HepG2 (cell line): ENCODE results near the gene NLRP2B. TPM values are rescaled to one million over a fixed set of nuclear protein-coding genes. Genes with fewer than 3 reads are reported as not detected.

Source experiments
- SAFB2 ChIP-seq: sonication (generic); formaldehyde crosslinking; IDR thresholded peaks from 2 replicates; pipeline ENCODE4 v1.5.1; 2020; ENCODE audit warnings: missing genetic modification reagents, low read depth, mild to moderate bottlenecking, borderline replicate concordance
- ZNF782 ChIP-seq: sonication (generic); formaldehyde crosslinking; IDR thresholded peaks from 2 replicates; pipeline ENCODE4 v1.4.0; 2020; ENCODE audit warnings: missing genetic modification reagents, mild to moderate bottlenecking, borderline replicate concordance
- polyA plus RNA-seq, 8 experiments: library from polyadenylated mRNA; depleted of rRNA in 3 of 8; stranded (reverse) in 7 of 8; unstranded in 1 of 8; fragments of >200 nt; fragmentation: Illumina TruSeq in 4 of 8; extraction: Trizol in 4 of 8; gene quantifications; 2 replicates each; pipeline versions ENCODE4 v1.2.1 to v1.2.3, GENCODE V29; 2011 to 2016; ENCODE audit warnings: low read depth in 4 of 8, missing spikeins in 1 of 8, mixed read lengths in 1 of 8; ENCODE audit not compliant: insufficient read depth in 1 of 8
- total RNA-seq, 5 experiments: library from RNA; depleted of rRNA; stranded (reverse); fragments of >200 nt; fragmentation: Illumina TruSeq; extraction: Trizol; gene quantifications; 2 replicates each; pipeline ENCODE4 v1.2.3, GENCODE V29; 2016; ENCODE audit warnings: low read depth in 1 of 5
- TF ChIP-seq, protein P1 (sequence below): sonication (generic); formaldehyde crosslinking; IDR thresholded peaks from 2 replicates; pipeline ENCODE4 v1.4.0; 2020; ENCODE audit warnings: missing genetic modification reagents, borderline replicate concordance
- TF ChIP-seq, protein P2 (sequence below): sonication (generic); formaldehyde crosslinking; IDR thresholded peaks from 2 replicates; pipeline ENCODE4 v1.4.0; 2020; ENCODE audit warnings: missing genetic modification reagents

Gene NLRP2B
- total and polyA plus RNA-seq, 2 of the 13 experiments (the other 11 are each of a cell fraction or from before 2014, with no cell fraction given): not detected

DNA sequence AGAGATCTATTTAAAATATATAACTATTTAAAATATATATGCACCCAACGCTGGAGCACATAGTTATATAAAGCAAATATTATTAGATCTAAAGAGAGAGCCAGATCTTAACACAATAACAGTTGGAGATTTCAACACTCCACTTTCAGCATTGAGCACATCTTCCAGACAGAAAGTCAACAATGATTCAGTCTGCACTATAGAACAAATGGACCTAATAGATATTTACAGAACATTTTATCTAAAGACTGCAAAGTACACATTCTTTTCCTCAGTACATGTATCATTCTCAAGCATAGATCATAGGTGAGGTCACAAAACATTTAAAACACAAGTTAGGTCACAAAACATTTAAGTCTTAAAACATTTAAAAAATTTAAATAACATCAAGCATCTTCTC lies 36.4 kb downstream of the NLRP2B start (continued):
- TF ChIP-seq, protein P1, sequence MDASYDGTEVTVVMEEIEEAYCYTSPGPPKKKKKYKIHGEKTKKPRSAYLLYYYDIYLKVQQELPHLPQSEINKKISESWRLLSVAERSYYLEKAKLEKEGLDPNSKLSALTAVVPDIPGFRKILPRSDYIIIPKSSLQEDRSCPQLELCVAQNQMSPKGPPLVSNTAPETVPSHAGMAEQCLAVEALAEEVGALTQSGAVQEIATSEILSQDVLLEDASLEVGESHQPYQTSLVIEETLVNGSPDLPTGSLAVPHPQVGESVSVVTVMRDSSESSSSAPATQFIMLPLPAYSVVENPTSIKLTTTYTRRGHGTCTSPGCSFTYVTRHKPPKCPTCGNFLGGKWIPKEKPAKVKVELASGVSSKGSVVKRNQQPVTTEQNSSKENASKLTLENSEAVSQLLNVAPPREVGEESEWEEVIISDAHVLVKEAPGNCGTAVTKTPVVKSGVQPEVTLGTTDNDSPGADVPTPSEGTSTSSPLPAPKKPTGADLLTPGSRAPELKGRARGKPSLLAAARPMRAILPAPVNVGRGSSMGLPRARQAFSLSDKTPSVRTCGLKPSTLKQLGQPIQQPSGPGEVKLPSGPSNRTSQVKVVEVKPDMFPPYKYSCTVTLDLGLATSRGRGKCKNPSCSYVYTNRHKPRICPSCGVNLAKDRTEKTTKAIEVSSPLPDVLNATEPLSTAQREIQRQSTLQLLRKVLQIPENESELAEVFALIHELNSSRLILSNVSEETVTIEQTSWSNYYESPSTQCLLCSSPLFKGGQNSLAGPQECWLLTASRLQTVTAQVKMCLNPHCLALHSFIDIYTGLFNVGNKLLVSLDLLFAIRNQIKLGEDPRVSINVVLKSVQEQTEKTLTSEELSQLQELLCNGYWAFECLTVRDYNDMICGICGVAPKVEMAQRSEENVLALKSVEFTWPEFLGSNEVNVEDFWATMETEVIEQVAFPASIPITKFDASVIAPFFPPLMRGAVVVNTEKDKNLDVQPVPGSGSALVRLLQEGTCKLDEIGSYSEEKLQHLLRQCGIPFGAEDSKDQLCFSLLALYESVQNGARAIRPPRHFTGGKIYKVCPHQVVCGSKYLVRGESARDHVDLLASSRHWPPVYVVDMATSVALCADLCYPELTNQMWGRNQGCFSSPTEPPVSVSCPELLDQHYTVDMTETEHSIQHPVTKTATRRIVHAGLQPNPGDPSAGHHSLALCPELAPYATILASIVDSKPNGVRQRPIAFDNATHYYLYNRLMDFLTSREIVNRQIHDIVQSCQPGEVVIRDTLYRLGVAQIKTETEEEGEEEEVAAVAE (CRISPR knock-in tag): no peak
- TF ChIP-seq, protein P2, sequence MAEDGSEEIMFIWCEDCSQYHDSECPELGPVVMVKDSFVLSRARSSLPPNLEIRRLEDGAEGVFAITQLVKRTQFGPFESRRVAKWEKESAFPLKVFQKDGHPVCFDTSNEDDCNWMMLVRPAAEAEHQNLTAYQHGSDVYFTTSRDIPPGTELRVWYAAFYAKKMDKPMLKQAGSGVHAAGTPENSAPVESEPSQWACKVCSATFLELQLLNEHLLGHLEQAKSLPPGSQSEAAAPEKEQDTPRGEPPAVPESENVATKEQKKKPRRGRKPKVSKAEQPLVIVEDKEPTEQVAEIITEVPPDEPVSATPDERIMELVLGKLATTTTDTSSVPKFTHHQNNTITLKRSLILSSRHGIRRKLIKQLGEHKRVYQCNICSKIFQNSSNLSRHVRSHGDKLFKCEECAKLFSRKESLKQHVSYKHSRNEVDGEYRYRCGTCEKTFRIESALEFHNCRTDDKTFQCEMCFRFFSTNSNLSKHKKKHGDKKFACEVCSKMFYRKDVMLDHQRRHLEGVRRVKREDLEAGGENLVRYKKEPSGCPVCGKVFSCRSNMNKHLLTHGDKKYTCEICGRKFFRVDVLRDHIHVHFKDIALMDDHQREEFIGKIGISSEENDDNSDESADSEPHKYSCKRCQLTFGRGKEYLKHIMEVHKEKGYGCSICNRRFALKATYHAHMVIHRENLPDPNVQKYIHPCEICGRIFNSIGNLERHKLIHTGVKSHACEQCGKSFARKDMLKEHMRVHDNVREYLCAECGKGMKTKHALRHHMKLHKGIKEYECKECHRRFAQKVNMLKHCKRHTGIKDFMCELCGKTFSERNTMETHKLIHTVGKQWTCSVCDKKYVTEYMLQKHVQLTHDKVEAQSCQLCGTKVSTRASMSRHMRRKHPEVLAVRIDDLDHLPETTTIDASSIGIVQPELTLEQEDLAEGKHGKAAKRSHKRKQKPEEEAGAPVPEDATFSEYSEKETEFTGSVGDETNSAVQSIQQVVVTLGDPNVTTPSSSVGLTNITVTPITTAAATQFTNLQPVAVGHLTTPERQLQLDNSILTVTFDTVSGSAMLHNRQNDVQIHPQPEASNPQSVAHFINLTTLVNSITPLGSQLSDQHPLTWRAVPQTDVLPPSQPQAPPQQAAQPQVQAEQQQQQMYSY (CRISPR knock-in tag): no peak
- TF ChIP-seq SAFB2 (CRISPR knock-in tag): no peak
- no peak for TF ChIP-seq ZNF782 (CRISPR knock-in tag)
- TF ChIP-seq, all 625 proteins: peak for 40
